ENCODE results near the gene FSTL4. TPM values are rescaled to one million over a fixed set of nuclear protein-coding genes. Genes with fewer than 3 reads are reported as not detected.
A peak's percentile ranks its signal among the peaks of the same experiment; 100 is the strongest.

FSTL4 gene
- total RNA-seq, 1 donor from 2014 or later = 11.3 TPM

GRCh38 chr5:133254803-133255202 lies 357.5 kb downstream of the FSTL4 start:
- no peaks in the 10 kb centered on the region for H3K9me3 Mint-ChIP-seq
- H3K4me1 Mint-ChIP-seq (ENCODE audit: unreplicated experiment) = peaks cover 31% of the 10 kb centered on the region
- no peak for DNase-seq (ENCODE audit: extremely low spot score, unreplicated experiment)
- H3K27ac Mint-ChIP-seq = no peak overlapping the region
- H3K4me3 Mint-ChIP-seq = no peak overlapping the region
- TF ChIP-seq CTCF (conservative IDR thresholded peaks at IDR 0.05) = no peak
- no peaks in the 10 kb centered on the region for H3K36me3 Mint-ChIP-seq
- H3K27me3 Mint-ChIP-seq = no peaks in the 10 kb centered on the region

- Mint-ChIP-seq H3K27me3 (no peaks in the 10 kb centered on the region), H3K4me3 (no peak overlapping the region), H3K27ac (no peak overlapping the region), H3K9me3 (no peaks in the 10 kb centered on the region), H3K4me1 (ENCODE audit: unreplicated experiment) (peaks cover 21% of the 10 kb centered on the region), H3K36me3 (no peaks in the 10 kb centered on the region)
- DNase-seq (ENCODE audit: extremely low spot score, unreplicated experiment) = no peak
- TF ChIP-seq CTCF (conservative IDR thresholded peaks at IDR 0.05) = no peak
These were observed 358.7 kb downstream of the FSTL4 start for GRCh38 chr5:133253671-133254070.

GRCh38 chr5:133253070-133253469 lies 359.3 kb downstream of the FSTL4 start:
- Mint-ChIP-seq H3K4me1 (ENCODE audit: unreplicated experiment) (peaks cover 21% of the 10 kb centered on the region), H3K36me3 (no peaks in the 10 kb centered on the region), H3K4me3 (no peak overlapping the region), H3K27ac (no peak overlapping the region), H3K27me3 (no peaks in the 10 kb centered on the region), H3K9me3 (no peaks in the 10 kb centered on the region)
- TF ChIP-seq CTCF (conservative IDR thresholded peaks at IDR 0.05) = no peak
- DNase-seq (ENCODE audit: extremely low spot score, unreplicated experiment) = no peak

GRCh38 chr5:133252133-133252480 lies 360.2 kb downstream of the FSTL4 start:
- no peak for DNase-seq (ENCODE audit: extremely low spot score, unreplicated experiment)
- H3K4me1 Mint-ChIP-seq (ENCODE audit: unreplicated experiment) = peaks cover 21% of the 10 kb centered on the region
- H3K27ac Mint-ChIP-seq = no peak overlapping the region
- no peaks in the 10 kb centered on the region for H3K27me3 Mint-ChIP-seq
- H3K9me3 Mint-ChIP-seq = no peaks in the 10 kb centered on the region
- H3K36me3 Mint-ChIP-seq = no peaks in the 10 kb centered on the region
- TF ChIP-seq CTCF (conservative IDR thresholded peaks at IDR 0.05) = no peak
- no peak overlapping the region for H3K4me3 Mint-ChIP-seq

- Mint-ChIP-seq H3K4me3 (no peak overlapping the region), H3K36me3 (no peaks in the 10 kb centered on the region), H3K9me3 (no peaks in the 10 kb centered on the region), H3K27ac (peak overlapping the region; percentile 64), H3K4me1 (ENCODE audit: unreplicated experiment) (peaks cover 17% of the 10 kb centered on the region), H3K27me3 (no peaks in the 10 kb centered on the region)
- no peak for TF ChIP-seq CTCF (conservative IDR thresholded peaks at IDR 0.05)
- DNase-seq (ENCODE audit: extremely low spot score, unreplicated experiment) = no peak
These were observed 360.8 kb downstream of the FSTL4 start for GRCh38 chr5:133251296-133252132.

Measured in type B pancreatic cell (in vitro differentiated cells).